HG03354 (cell line): ENCODE results near the gene LYZL1.
"Not testable (repeated sequence)": the region's sequence is repeated elsewhere in the genome, so short reads cannot be mapped to it uniquely, and the experiment has no call there.

ENCODE experiments used
- ATAC-seq: cut with Tn5 transposase; IDR thresholded peaks from one replicate; pipeline ENCODE4 v1.9.1; 2021; ENCODE audit warnings: mild to moderate bottlenecking; ENCODE audit not compliant: unreplicated experiment, poor library complexity, severe bottlenecking

LYZL1 gene

GRCh38 chr10:29288906-29289305, at the start of gene LYZL1:
Gene LYZL1, plus strand, starts transcription at chr10:29289070. Its CDS starts 2,798 bp downstream, at chr10:29291868.
- ATAC-seq: not testable (repeated sequence)

- no peak for ATAC-seq
Observed at GRCh38 chr10:29239569-29240472, 49.0 kb upstream of the LYZL1 start.

GRCh38 chr10:29240986-29241660, 47.7 kb upstream of the LYZL1 start:
- ATAC-seq: no peak

GRCh38 chr10:29241925-29242324, 46.9 kb upstream of the LYZL1 start:
- ATAC-seq: no peak

GRCh38 chr10:29243066-29243465, 45.8 kb upstream of the LYZL1 start:
- no peak for ATAC-seq

- no peak for ATAC-seq
Observed at GRCh38 chr10:29243750-29244149, 45.1 kb upstream of the LYZL1 start.

GRCh38 chr10:29244978-29245377, 43.9 kb upstream of the LYZL1 start:
- no peak for ATAC-seq

GRCh38 chr10:29245476-29245875, 43.4 kb upstream of the LYZL1 start:
- ATAC-seq: no peak

- no peak for ATAC-seq
Observed at GRCh38 chr10:29246449-29246848, 42.4 kb upstream of the LYZL1 start.

GRCh38 chr10:29248158-29248557, 40.7 kb upstream of the LYZL1 start:
- ATAC-seq: no peak

GRCh38 chr10:29249018-29249417, 39.9 kb upstream of the LYZL1 start:
- ATAC-seq: no peak

GRCh38 chr10:29250066-29250465, 38.8 kb upstream of the LYZL1 start:
- ATAC-seq: no peak

GRCh38 chr10:29252811-29253689, 35.8 kb upstream of the LYZL1 start:
- no peak for ATAC-seq

GRCh38 chr10:29253690-29254029, 35.2 kb upstream of the LYZL1 start:
- ATAC-seq: no peak

- ATAC-seq: no peak
Observed at GRCh38 chr10:29254123-29255046, 34.5 kb upstream of the LYZL1 start.

GRCh38 chr10:29255104-29255503, 33.8 kb upstream of the LYZL1 start:
- ATAC-seq: no peak

- no peak for ATAC-seq
Observed at GRCh38 chr10:29256019-29256418, 32.9 kb upstream of the LYZL1 start.

GRCh38 chr10:29256586-29256985, 32.3 kb upstream of the LYZL1 start:
- ATAC-seq: no peak

- ATAC-seq: no peak
Observed at GRCh38 chr10:29257106-29257783, 31.6 kb upstream of the LYZL1 start.
